Measurements from ENCODE around the gene DAB2IP.

DAB2IP gene

DNA sequence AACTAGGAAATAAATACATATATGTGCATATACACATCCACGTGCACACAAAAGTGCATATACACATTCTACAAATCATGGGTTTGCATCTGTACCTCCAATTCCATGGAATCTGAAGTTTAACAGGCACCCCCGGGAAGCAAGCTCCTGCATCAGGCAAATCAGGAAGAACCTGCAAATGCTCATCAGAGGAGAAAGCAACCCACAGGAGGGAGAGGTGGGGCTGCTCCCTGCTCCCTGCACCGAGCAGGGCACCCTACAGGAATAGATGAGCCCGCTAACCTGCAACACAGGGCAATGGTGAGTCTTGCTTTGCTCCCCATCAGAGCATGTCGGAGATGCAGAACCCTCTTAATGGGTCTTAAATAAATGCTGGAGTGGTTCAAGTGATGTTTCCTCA, 151.3 kb downstream of the DAB2IP start:
- no peak for TF ChIP-seq EZH2phosphoT487 (IDR thresholded peaks at IDR 0.05; ENCODE audit: low read depth)
- no peak for TF ChIP-seq CTCF (IDR thresholded peaks at IDR 0.05; ENCODE audit: low read depth, low read length)
- H2AFZ ChIP-seq (ENCODE audit: low read depth, low read length) = no peak overlapping the region
- no peak overlapping the region for H3K4me2 ChIP-seq (ENCODE audit: low read length)
- H3K79me2 ChIP-seq (ENCODE audit: low read length) = no peaks in the 10 kb centered on the region
- no peaks in the 10 kb centered on the region for H3K4me1 ChIP-seq (ENCODE audit: low read length)
- no peaks in the 10 kb centered on the region for H3K9me3 ChIP-seq (ENCODE audit: insufficient read depth, low read length)
- H3K9ac ChIP-seq (ENCODE audit: low read length) = no peak overlapping the region
- H4K20me1 ChIP-seq (ENCODE audit: insufficient read depth, low read length) = no peaks in the 10 kb centered on the region
- no peaks in the 10 kb centered on the region for H3K36me3 ChIP-seq (replicated peaks; ENCODE audit: low read depth, low read length)
- H3K4me3 ChIP-seq (ENCODE audit: low read length) = no peak overlapping the region
- H3K27ac ChIP-seq (ENCODE audit: low read length) = no peak overlapping the region
- H3K27me3 ChIP-seq (ENCODE audit: low read depth, low read length) = peaks cover 18% of the 10 kb centered on the region

- TF ChIP-seq EZH2phosphoT487 (IDR thresholded peaks at IDR 0.05; ENCODE audit: low read depth) (no peak), CTCF (IDR thresholded peaks at IDR 0.05; ENCODE audit: low read depth, low read length) (no peak)
- no peaks in the 10 kb centered on the region for H3K9me3 ChIP-seq (ENCODE audit: insufficient read depth, low read length)
- H3K27ac ChIP-seq (ENCODE audit: low read length) = no peak overlapping the region
- H3K27me3 ChIP-seq (ENCODE audit: low read depth, low read length) = peaks cover 9% of the 10 kb centered on the region; the same call in 1 of the 2 replicates
- H3K9ac ChIP-seq (ENCODE audit: low read length) = no peak overlapping the region
- no peaks in the 10 kb centered on the region for H3K36me3 ChIP-seq (replicated peaks; ENCODE audit: low read depth, low read length)
- no peaks in the 10 kb centered on the region for H3K79me2 ChIP-seq (ENCODE audit: low read length)
- H4K20me1 ChIP-seq (ENCODE audit: insufficient read depth, low read length) = no peaks in the 10 kb centered on the region
- H3K4me2 ChIP-seq (ENCODE audit: low read length) = no peak overlapping the region
- no peaks in the 10 kb centered on the region for H3K4me1 ChIP-seq (ENCODE audit: low read length)
- no peak overlapping the region for H3K4me3 ChIP-seq (ENCODE audit: low read length)
- H2AFZ ChIP-seq (ENCODE audit: low read depth, low read length) = no peak overlapping the region
Measured at GRCh38 chr9:121807069-121807822, 155.8 kb downstream of the DAB2IP start.

DNA sequence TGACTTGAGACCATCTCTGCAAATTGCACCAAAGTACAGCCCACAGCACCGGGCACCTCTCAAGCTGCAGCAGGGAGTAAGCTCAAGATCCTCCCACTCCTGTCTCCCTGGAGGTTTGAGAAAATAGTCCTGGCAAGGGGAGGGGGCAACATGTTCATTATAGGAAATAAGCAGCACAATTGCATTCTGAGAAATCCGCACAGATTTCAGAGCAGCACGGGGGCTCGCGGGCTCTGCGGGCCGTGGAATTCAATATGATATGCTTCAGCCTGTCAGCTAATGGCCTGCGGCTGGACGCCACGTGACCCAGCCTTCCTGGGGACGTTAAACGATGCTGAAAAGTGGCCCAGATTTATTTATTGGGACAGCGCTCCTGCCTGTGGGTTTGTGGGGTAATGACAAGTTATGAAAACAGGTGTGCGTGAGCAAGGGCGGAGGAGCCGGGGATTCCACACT, 156.4 kb downstream of the DAB2IP start:
- Histone ChIP-seq H3K4me3 (ENCODE audit: low read length) (no peak overlapping the region), H4K20me1 (ENCODE audit: insufficient read depth, low read length) (no peaks in the 10 kb centered on the region), H3K9ac (ENCODE audit: low read length) (no peak overlapping the region), H3K4me1 (ENCODE audit: low read length) (no peaks in the 10 kb centered on the region), H3K36me3 (replicated peaks; ENCODE audit: low read depth, low read length) (no peaks in the 10 kb centered on the region), H3K9me3 (ENCODE audit: insufficient read depth, low read length) (no peaks in the 10 kb centered on the region), H3K27me3 (ENCODE audit: low read depth, low read length) (peaks cover 3% of the 10 kb centered on the region; the same call in 1 of the 2 replicates), H3K4me2 (ENCODE audit: low read length) (no peak overlapping the region), H3K79me2 (ENCODE audit: low read length) (no peaks in the 10 kb centered on the region), H2AFZ (ENCODE audit: low read depth, low read length) (no peak overlapping the region), H3K27ac (ENCODE audit: low read length) (no peak overlapping the region)
- no peak for TF ChIP-seq EZH2phosphoT487 (IDR thresholded peaks at IDR 0.05; ENCODE audit: low read depth)
- no peak for TF ChIP-seq CTCF (IDR thresholded peaks at IDR 0.05; ENCODE audit: low read depth, low read length)

GRCh38 chr9:121808781-121809180, 157.3 kb downstream of the DAB2IP start:
- H3K9ac ChIP-seq (ENCODE audit: low read length) = no peak overlapping the region
- no peak overlapping the region for H3K4me2 ChIP-seq (ENCODE audit: low read length)
- no peak overlapping the region for H3K4me3 ChIP-seq (ENCODE audit: low read length)
- H3K27ac ChIP-seq (ENCODE audit: low read length) = no peak overlapping the region
- H3K27me3 ChIP-seq (ENCODE audit: low read depth, low read length) = no peaks in the 10 kb centered on the region
- H2AFZ ChIP-seq (ENCODE audit: low read depth, low read length) = no peak overlapping the region
- no peaks in the 10 kb centered on the region for H3K4me1 ChIP-seq (ENCODE audit: low read length)
- no peaks in the 10 kb centered on the region for H3K9me3 ChIP-seq (ENCODE audit: insufficient read depth, low read length)
- H4K20me1 ChIP-seq (ENCODE audit: insufficient read depth, low read length) = no peaks in the 10 kb centered on the region
- H3K79me2 ChIP-seq (ENCODE audit: low read length) = no peaks in the 10 kb centered on the region
- H3K36me3 ChIP-seq (replicated peaks; ENCODE audit: low read depth, low read length) = no peaks in the 10 kb centered on the region
- TF ChIP-seq EZH2phosphoT487 (IDR thresholded peaks at IDR 0.05; ENCODE audit: low read depth) (no peak), CTCF (IDR thresholded peaks at IDR 0.05; ENCODE audit: low read depth, low read length) (no peak)

Measured in OCI-LY3 (cell line).